Kidney (tissue), 22 donors: Measurements from ENCODE around the gene ANKRD27. TPM values are rescaled to one million over a fixed set of nuclear protein-coding genes. Genes with fewer than 3 reads are reported as not detected.

Experiments used
- DNase-seq, 5 donors: peaks; one replicate each; pipeline ENCODE4 v3.0.0-alpha.2; 2013 to 2020
- FAIRE-seq: peaks from 2 replicates; lab custom pipeline; 2012; peaks lifted over from hg19 to GRCh38; lab: Jason Lieb, UNC
- H3K27ac ChIP-seq, 2 donors: one replicate each; pipeline ENCODE4 v1.7.0; 2013; ENCODE audit warnings: low read depth in 2 of 2, low read length in 2 of 2, inconsistent platforms in 1 of 2
- H3K27me3 ChIP-seq: one replicate; pipeline ENCODE4 v1.7.1; 2013; ENCODE audit warnings: low read length, inconsistent platforms; ENCODE audit not compliant: control insufficient read depth, insufficient read depth
- H3K36me3 ChIP-seq, 3 donors: one replicate each; pipeline versions ENCODE4 v1.7.0 to v1.7.1; 2013; ENCODE audit warnings: low read length in 3 of 3, control low read depth in 1 of 3, inconsistent platforms in 1 of 3; ENCODE audit not compliant: insufficient read depth in 3 of 3, control insufficient read depth in 2 of 3
- H3K4me1 ChIP-seq, 3 donors: one replicate each; pipeline versions ENCODE4 v1.7.0 to v1.7.1; 2013; ENCODE audit warnings: low read length in 3 of 3, inconsistent platforms in 1 of 3, low read depth in 1 of 3; ENCODE audit not compliant: control insufficient read depth in 2 of 3, insufficient read depth in 2 of 3
- H3K4me3 ChIP-seq, 3 donors: one replicate each; pipeline versions ENCODE4 v1.7.0 to v1.8.1; 2013; ENCODE audit warnings: low read length in 3 of 3, control low read depth in 1 of 3, inconsistent platforms in 1 of 3
- H3K9ac ChIP-seq, 3 donors: one replicate each; pipeline versions ENCODE4 v1.7.0 to v1.7.1; 2013; ENCODE audit warnings: low read length in 3 of 3, control low read depth in 1 of 3, inconsistent platforms in 1 of 3
- H3K9me3 ChIP-seq, 3 donors: one replicate each; pipeline versions ENCODE4 v1.7.0 to v1.7.1; 2013; ENCODE audit warnings: low read length in 3 of 3, control low read depth in 1 of 3, inconsistent platforms in 1 of 3; ENCODE audit not compliant: control insufficient read depth in 2 of 3, insufficient read depth in 1 of 3
- CTCF ChIP-seq: IDR thresholded peaks from 3 replicates; pipeline ENCODE4 v1.5.1; 2012; ENCODE audit warnings: mild to moderate bottlenecking, moderate library complexity, borderline replicate concordance; ENCODE audit not compliant: insufficient read depth; ENCODE audit errors: extremely low read depth
- intact Hi-C: fragments of 100-400 bp; cut with DNase I; formaldehyde crosslinking; loops from one replicate; pipeline ENCODE4 v1.11.1; 2022
- long read RNA-seq, 10 donors: library from polyadenylated mRNA in 1 of 10; unstranded in 1 of 10; transcript quantifications; one replicate each; pipeline ENCODE4 v2.0.0 and lab custom pipeline, GENCODE V29; 2021 to 2026
- polyA plus RNA-seq: library from polyadenylated mRNA; stranded (reverse); fragments of 350-450 nt; fragmentation: Illumina TruSeq; extraction: RNeasy Lipid Tissue Mini Kit (QIAGEN cat#74804); gene quantifications from one replicate; pipeline ENCODE4 v1.2.3, GENCODE V29; 2014; ENCODE audit warnings: low read depth, low replicate concordance; ENCODE audit not compliant: insufficient read depth
- total RNA-seq: library from RNA; stranded (reverse); fragmentation: NEBNext Ultra II Directional; extraction: Animal tissue kit (Norgen Biotek cat#: 25700); gene quantifications from one replicate; pipeline ENCODE4 v1.2.1, GENCODE V29; 2021
- donor health status: control.
- donor health status: control.
- donor health status: control.
- donor health status: control.
- donor health status: control.
- donor health status: DM: yes; HTN: yes; CAD: no.
- donor health status: Normal renal cell carcinoma (clear cell type).

The ANKRD27 gene
- 29.8 TPM for total RNA-seq
- polyA plus RNA-seq, result 9.3 TPM
- long read RNA-seq, donor 1, full-length matches to known transcripts, result 2 of 2 reads
- long read RNA-seq, donor 1, partial matches to known transcripts, result 0 of 2 reads
- long read RNA-seq, donor 1, other reads (novel, unspliced or antisense), result 0 of 2 reads
- long read RNA-seq, donor 2, full-length matches to known transcripts, result 1 of 10 reads
- long read RNA-seq, donor 2, partial matches to known transcripts, result 9 of 10 reads
- long read RNA-seq, donor 2, other reads (novel, unspliced or antisense), result 0 of 10 reads
- long read RNA-seq, donor 3, result 0 reads
- long read RNA-seq, donor 4, full-length matches to known transcripts, result 2 of 2 reads
- long read RNA-seq, donor 4, partial matches to known transcripts, result 0 of 2 reads
- long read RNA-seq, donor 4, other reads (novel, unspliced or antisense), result 0 of 2 reads
- long read RNA-seq, donor 5, result 0 reads
- long read RNA-seq, donor 6, result 0 reads
- long read RNA-seq, donor 7, full-length matches to known transcripts, result 17 of 35 reads
- long read RNA-seq, donor 7, partial matches to known transcripts, result 4 of 35 reads
- long read RNA-seq, donor 7, other reads (novel, unspliced or antisense), result 14 of 35 reads
- long read RNA-seq, donor 8, result 0 reads
- long read RNA-seq, donor 9, result 0 reads
- long read RNA-seq, donor 10, full-length matches to known transcripts, result 1 of 1 reads
- long read RNA-seq, donor 10, partial matches to known transcripts, result 0 of 1 reads
- long read RNA-seq, donor 10, other reads (novel, unspliced or antisense), result 0 of 1 reads

- FAIRE-seq, result peak; percentile 88
- no peak for TF ChIP-seq CTCF
These were observed at the start of gene ANKRD27 for GRCh38 chr19:32674931-32675719. Gene ANKRD27, minus strand, starts transcription at chr19:32675180. Its CDS starts 16,165 bp downstream, at chr19:32659015.

GRCh38 chr19:32720936-32721250 is 45.9 kb upstream of the ANKRD27 start:
- no peak for FAIRE-seq
- no peaks in the 10 kb centered on the region for H3K4me1 ChIP-seq
- no peaks in the 10 kb centered on the region for H3K36me3 ChIP-seq
- no peak overlapping the region for H3K4me3 ChIP-seq
- H3K27me3 ChIP-seq, result no peaks in the 10 kb centered on the region
- H3K9me3 ChIP-seq, result no peaks in the 10 kb centered on the region
- DNase-seq, result no peak
- intact Hi-C loops, result no loop called here
- no peak overlapping the region for H3K9ac ChIP-seq
- TF ChIP-seq CTCF, result no peak
- no peak overlapping the region for H3K27ac ChIP-seq

More at GRCh38 chr19:32674931-32675719, at the start of gene ANKRD27:
- H3K27me3 ChIP-seq, result peaks cover 9% of the 10 kb centered on the region
- intact Hi-C loops, result no loop called here
- H3K4me3 ChIP-seq, result peak within 1 kb of the TSS; percentile 76 to 87 (median 76)
- H3K4me1 ChIP-seq, result peaks cover 0 to 17% (median 0%) of the 10 kb centered on the region in 3 donors
- H3K9me3 ChIP-seq, result no peaks in the 10 kb centered on the region
- no peaks in the 10 kb centered on the region for H3K36me3 ChIP-seq
- peak within 1 kb of the TSS; percentile 39 to 65 (median 45) for H3K9ac ChIP-seq
- DNase-seq, result peak; percentile 99 to 100 (median 99)
- peak within 1 kb of the TSS; percentile 69 to 83 for H3K27ac ChIP-seq

- FAIRE-seq, result no peak
- TF ChIP-seq CTCF, result no peak
- intact Hi-C loops, result no loop called here
- Histone ChIP-seq H3K9ac (no peak overlapping the region), H3K36me3 (no peaks in the 10 kb centered on the region), H3K27me3 (no peaks in the 10 kb centered on the region), H3K4me3 (no peak overlapping the region), H3K4me1 (no peaks in the 10 kb centered on the region), H3K27ac (no peak overlapping the region), H3K9me3 (no peaks in the 10 kb centered on the region)
- peak in 1 of 5 donors; percentile 58 for DNase-seq
These were observed 45.4 kb upstream of the ANKRD27 start for GRCh38 chr19:32720216-32720935.
